Tongue (tissue), 2 donors: ENCODE data around the gene DDX46. TPM values are rescaled to one million over a fixed set of nuclear protein-coding genes. Genes with fewer than 3 reads are reported as not detected.
A peak's percentile ranks its signal among the peaks of the same experiment; 100 is the strongest.
"Not testable (repeated sequence)": the region's sequence is repeated elsewhere in the genome, so short reads cannot be mapped to it uniquely, and the experiment has no call there.

Experiments
- DNase-seq: peaks from one replicate; pipeline ENCODE4 v3.0.0-alpha.2; 2015
- total RNA-seq: library from RNA; depleted of rRNA; stranded (reverse); fragments of >200 nt; gene quantifications from one replicate; pipeline ENCODE4 v1.2.3, GENCODE V29; 2014

The DDX46 gene
- 53.6 TPM for total RNA-seq

GRCh38 chr5:134758504-134759341, at the start of gene DDX46:
Gene DDX46 (plus strand): TSS chr5:134758779. CDS start chr5:134758939, 160 bp downstream.
- DNase-seq = peak; percentile 97

- no peak for DNase-seq
Observed at GRCh38 chr5:134714120-134714519, 44.5 kb upstream of the DDX46 start.

- DNase-seq = no peak
Observed at GRCh38 chr5:134714541-134714940, 44.0 kb upstream of the DDX46 start.

GRCh38 chr5:134715466-134715865, 43.1 kb upstream of the DDX46 start:
- not testable (repeated sequence) for DNase-seq

GRCh38 chr5:134724872-134725271, 33.7 kb upstream of the DDX46 start:
- DNase-seq = no peak

GRCh38 chr5:134732819-134733218, 25.8 kb upstream of the DDX46 start:
- no peak for DNase-seq

- DNase-seq = no peak
Observed at GRCh38 chr5:134735243-134735642, 23.3 kb upstream of the DDX46 start.

GRCh38 chr5:134736173-134736812, 22.3 kb upstream of the DDX46 start:
- DNase-seq = no peak

- peak; percentile 99 for DNase-seq
Observed at GRCh38 chr5:134738133-134738962, 20.2 kb upstream of the DDX46 start, which contains the start of gene CAMLG. Gene CAMLG (plus strand): TSS chr5:134738548. CDS start chr5:134738621, 73 bp downstream.

- DNase-seq = peak; percentile 56
Observed at GRCh38 chr5:134738963-134739661, 19.5 kb upstream of the DDX46 start.

GRCh38 chr5:134741052-134741451, 17.5 kb upstream of the DDX46 start:
- DNase-seq = no peak

- no peak for DNase-seq
Observed at GRCh38 chr5:134742134-134742533, 16.4 kb upstream of the DDX46 start.

- DNase-seq = no peak
Observed at GRCh38 chr5:134749415-134749814, 9.2 kb upstream of the DDX46 start.

GRCh38 chr5:134758176-134758503, 439 bp upstream of the DDX46 start:
- no peak for DNase-seq

- not testable (repeated sequence) for DNase-seq
Observed at GRCh38 chr5:134767528-134768291, 9.1 kb downstream of the DDX46 start.

- no peak for DNase-seq
Observed at GRCh38 chr5:134769206-134769605, 10.6 kb downstream of the DDX46 start.

GRCh38 chr5:134772461-134773125, 14.0 kb downstream of the DDX46 start:
- no peak for DNase-seq

GRCh38 chr5:134777366-134777765, 18.8 kb downstream of the DDX46 start:
- no peak for DNase-seq

GRCh38 chr5:134784241-134784920, 25.8 kb downstream of the DDX46 start:
- DNase-seq = no peak

GRCh38 chr5:134784946-134785620, 26.5 kb downstream of the DDX46 start:
- no peak for DNase-seq
